ENCODE data around the gene ODAD3.

ODAD3 gene

GRCh38 chr19:11374433-11375142, 60.3 kb downstream of the ODAD3 start, which contains the start of gene SWSAP1:
SWSAP1 (plus strand) TSS chr19:11374666; CDS start chr19:11374681, 15 bp downstream.
- Mint-ChIP-seq H3K4me1 (peaks cover 23 to 27% of the 10 kb centered on the region in 2 donors), H3K27me3 (no peaks in the 10 kb centered on the region), H3K36me3 (peaks cover 14 to 21% of the 10 kb centered on the region in 2 donors), H3K27ac (no peak within 1 kb of the TSS), H3K9me3 (peaks cover 0 to 2% of the 10 kb centered on the region in 2 donors), H3K4me3 (no peak within 1 kb of the TSS)
- ATAC-seq (replicated peaks) (peak; percentile 91 to 92), DNase-seq (peak; percentile 98)

GRCh38 chr19:11373885-11374432, 61.0 kb downstream of the ODAD3 start:
- Mint-ChIP-seq H3K27me3 (no peaks in the 10 kb centered on the region), H3K9me3 (peaks cover 0 to 2% of the 10 kb centered on the region in 2 donors), H3K4me3 (no peak overlapping the region), H3K36me3 (peaks cover 18 to 27% of the 10 kb centered on the region in 2 donors), H3K27ac (no peak overlapping the region), H3K4me1 (peaks cover 24 to 27% of the 10 kb centered on the region in 2 donors)
- DNase-seq = no peak
- no peak for ATAC-seq (replicated peaks)

- H3K27ac Mint-ChIP-seq = peak overlapping the region; percentile 9
- no peaks in the 10 kb centered on the region for H3K27me3 Mint-ChIP-seq
- ATAC-seq (replicated peaks) (no peak), DNase-seq (no peak)
- H3K4me1 Mint-ChIP-seq = peaks cover 20 to 22% of the 10 kb centered on the region in 2 donors
- peaks cover 0 to 2% of the 10 kb centered on the region in 2 donors for H3K9me3 Mint-ChIP-seq
- H3K4me3 Mint-ChIP-seq = no peak overlapping the region
- peaks cover 15 to 31% of the 10 kb centered on the region in 2 donors for H3K36me3 Mint-ChIP-seq
These were observed 61.6 kb downstream of the ODAD3 start for GRCh38 chr19:11373166-11373884.

GRCh38 chr19:11370744-11371143, 64.2 kb downstream of the ODAD3 start:
- no peak overlapping the region for H3K27ac Mint-ChIP-seq
- ATAC-seq (replicated peaks) (no peak), DNase-seq (no peak)
- H3K4me3 Mint-ChIP-seq = no peak overlapping the region
- no peaks in the 10 kb centered on the region for H3K9me3 Mint-ChIP-seq
- H3K27me3 Mint-ChIP-seq = no peaks in the 10 kb centered on the region
- H3K4me1 Mint-ChIP-seq = peaks cover 5 to 9% of the 10 kb centered on the region in 2 donors
- peaks cover 18 to 32% of the 10 kb centered on the region in 2 donors for H3K36me3 Mint-ChIP-seq

Data from stimulated activated naive B cell treated with anti-CD40 and anti-IgM and Interleukin-4, amounts not matched to agents 10 μg/mL and 1 μg/mL and 100 μg/mL, for 72 hours (primary cell).